SK-N-SH (cell line): ENCODE measurements around the gene ZFP92. TPM values are rescaled to one million over a fixed set of nuclear protein-coding genes. Genes with fewer than 3 reads are reported as not detected.
"Not testable (repeated sequence)": the region's sequence is repeated elsewhere in the genome, so short reads cannot be mapped to it uniquely, and the experiment has no call there.

Experiments used
- CTCF ChIA-PET: fragments of 300-600, 350-600 bp; formaldehyde crosslinking; extraction: SDS; loops from one replicate; lab custom pipeline; 2021; lab: Yijun Ruan, JAX
- POLR2A ChIA-PET: fragments of 350-600 bp; sonication (Branson Sonifier 250); formaldehyde crosslinking; extraction: SDS; loops from one replicate; lab custom pipeline; 2020; ENCODE audit warnings: antibody characterized with exemption, inconsistent platforms; lab: Yijun Ruan, JAX
- DNase-seq: peaks from one replicate; pipeline ENCODE4 v3.0.0; 2012
- H2AFZ ChIP-seq: fragments of 200-600 bp; sonication (generic); 2 replicates; pipeline ENCODE4 v1.8.1; 2016; ENCODE audit warnings: antibody characterized with exemption, mild to moderate bottlenecking, low read depth
- H3F3A ChIP-seq: fragments of 200-600 bp; sonication (generic); replicated peaks from 2 replicates; pipeline ENCODE3; 2016; ENCODE audit warnings: antibody characterized with exemption, mild to moderate bottlenecking; ENCODE audit not compliant: insufficient read depth
- H3K27ac ChIP-seq, 2 experiments: fragments of 200-500 bp in 1 of 2; fragments of 200-600 bp in 1 of 2; sonication (Bioruptor generic) in 1 of 2; sonication (generic), shearing (Covaris generic) in 1 of 2; 2 replicates each; pipeline versions ENCODE4 v1.5.1 to v1.6.1; 2014 to 2016; ENCODE audit warnings: low read depth in 2 of 2, inconsistent platforms in 1 of 2, low read length in 1 of 2, mild to moderate bottlenecking in 1 of 2, mixed read lengths in 1 of 2
- H3K27me3 ChIP-seq: fragments of 200-600 bp; sonication (generic), shearing (Covaris generic); 2 replicates; pipeline ENCODE4 v1.6.1; 2016; ENCODE audit warnings: mixed run types; ENCODE audit not compliant: insufficient read depth
- H3K36me3 ChIP-seq, 2 experiments: fragments of 200-500 bp in 1 of 2; fragments of 200-600 bp in 1 of 2; sonication (Bioruptor generic) in 1 of 2; sonication (generic) in 1 of 2; replicated peaks in 1 of 2; 2 replicates each; pipeline versions ENCODE3 to v1.5.1; 2014 to 2016; ENCODE audit warnings: low read length in 1 of 2, mild to moderate bottlenecking in 1 of 2; ENCODE audit not compliant: insufficient read depth in 2 of 2, control insufficient read depth in 1 of 2
- H3K4me1 ChIP-seq, 2 experiments: fragments of 200-500 bp in 1 of 2; fragments of 200-600 bp in 1 of 2; sonication (Bioruptor generic) in 1 of 2; sonication (generic), shearing (Covaris generic) in 1 of 2; 2 replicates each; pipeline versions ENCODE4 v1.5.1 to v1.6.1; 2014 to 2016; ENCODE audit warnings: low read depth in 1 of 2, low read length in 1 of 2, mixed run types in 1 of 2; ENCODE audit not compliant: insufficient read depth in 2 of 2, control insufficient read depth in 1 of 2
- H3K4me2 ChIP-seq: fragments of 200-600 bp; sonication (generic), shearing (Covaris generic); 2 replicates; pipeline ENCODE4 v1.6.1; 2017; ENCODE audit warnings: mixed run types
- H3K4me3 ChIP-seq, 2 experiments: fragments of 200-500 bp in 1 of 2; fragments of 200-600 bp in 1 of 2; sonication (Bioruptor generic) in 1 of 2; sonication (generic), shearing (Covaris generic) in 1 of 2; 2 replicates each; pipeline versions ENCODE4 v1.5.1 to v1.8.1; 2014 to 2016; ENCODE audit warnings: low read depth in 2 of 2, inconsistent platforms in 1 of 2, low read length in 1 of 2, mild to moderate bottlenecking in 1 of 2, mixed read lengths in 1 of 2, moderate library complexity in 1 of 2
- H3K79me2 ChIP-seq: fragments of 200-600 bp; sonication (generic); 2 replicates; pipeline ENCODE4 v1.8.1; 2017; ENCODE audit warnings: mild to moderate bottlenecking; ENCODE audit not compliant: insufficient read depth
- H3K9ac ChIP-seq: fragments of 200-600 bp; sonication (generic); 2 replicates; pipeline ENCODE4 v1.6.1; 2017; ENCODE audit warnings: mixed run types
- H3K9me2 ChIP-seq: fragments of 200-600 bp; sonication (generic); 2 replicates; pipeline ENCODE4 v1.6.1; 2017; ENCODE audit warnings: mixed run types
- H3K9me3 ChIP-seq: fragments of 200-600 bp; sonication (generic); 2 replicates; pipeline ENCODE4 v1.6.1; 2017; ENCODE audit warnings: mixed run types, mild to moderate bottlenecking, moderate library complexity
- H4K20me1 ChIP-seq: fragments of 200-600 bp; sonication (generic); 2 replicates; pipeline ENCODE4 v1.6.1; 2017; ENCODE audit warnings: mild to moderate bottlenecking, mixed run types; ENCODE audit not compliant: insufficient read depth
- CHD2 ChIP-seq: fragments of 150-350 bp; IDR thresholded peaks from 2 replicates; pipeline ENCODE4 v1.6.1; 2018; ENCODE audit warnings: low read length; ENCODE audit not compliant: partially characterized antibody
- ELF1 ChIP-seq: IDR thresholded peaks from 2 replicates; pipeline ENCODE4 v1.4.0; 2012
- EP300 ChIP-seq, 2 experiments: IDR thresholded peaks; 2 replicates each; pipeline versions ENCODE4 v1.4.0 to v1.6.1; 2012; ENCODE audit warnings: borderline replicate concordance in 1 of 2, low read depth in 1 of 2, low read length in 1 of 2
- EZH2phosphoT487 ChIP-seq: fragments of 200-600 bp; sonication (generic); IDR thresholded peaks from 2 replicates; pipeline ENCODE4 v1.6.1; 2017; ENCODE audit warnings: low read depth, mixed run types, mild to moderate bottlenecking, antibody characterized with exemption, moderate library complexity, borderline replicate concordance
- FOSL2 ChIP-seq: IDR thresholded peaks from 2 replicates; pipeline ENCODE4 v1.4.0; 2012; ENCODE audit warnings: low read depth, mild to moderate bottlenecking, moderate library complexity, borderline replicate concordance
- FOXJ3 ChIP-seq: sonication (generic); formaldehyde crosslinking; IDR thresholded peaks from 2 replicates; pipeline ENCODE4 v1.5.1; 2020; ENCODE audit warnings: mild to moderate bottlenecking, missing genetic modification reagents
- GATA2 ChIP-seq: sonication (generic); formaldehyde crosslinking; IDR thresholded peaks from 2 replicates; pipeline ENCODE4 v1.5.0; 2020; ENCODE audit warnings: mild to moderate bottlenecking, missing genetic modification reagents
- MEF2A ChIP-seq: IDR thresholded peaks from 2 replicates; pipeline ENCODE4 v1.4.0; 2012; ENCODE audit warnings: low read depth, borderline replicate concordance
- NRF1 ChIP-seq: IDR thresholded peaks from 2 replicates; pipeline ENCODE4 v1.6.1; 2012; ENCODE audit warnings: low read depth, mild to moderate bottlenecking, low read length
- RCOR1 ChIP-seq: fragments of 150-350 bp; IDR thresholded peaks from 2 replicates; pipeline ENCODE4 v1.6.1; 2017; ENCODE audit warnings: antibody characterized with exemption, low read length
- RFX5 ChIP-seq: IDR thresholded peaks from 2 replicates; pipeline ENCODE4 v1.6.1; 2012; ENCODE audit warnings: mild to moderate bottlenecking, improper control_type of control experiment, low read length
- SIN3A ChIP-seq: IDR thresholded peaks from 2 replicates; pipeline ENCODE4 v1.6.1; 2012; ENCODE audit warnings: low read depth, mild to moderate bottlenecking, low read length, moderate library complexity, borderline replicate concordance
- SMC3 ChIP-seq: IDR thresholded peaks from 2 replicates; pipeline ENCODE4 v1.6.1; 2012; ENCODE audit warnings: low read depth, low read length, improper control_type of control experiment
- YY1 ChIP-seq: IDR thresholded peaks from 2 replicates; pipeline ENCODE4 v1.4.0; 2012; ENCODE audit warnings: low read depth, mild to moderate bottlenecking
- WGBS: methylation state at CpG from one replicate; pipeline ENCODE4 v1.1.6; 2017; ENCODE audit warnings: low lambda C conversion rate; 5-methylcytosine and 5-hydroxymethylcytosine counted together
- polyA plus RNA-seq, 3 experiments: library from polyadenylated mRNA; depleted of rRNA; stranded (reverse); fragments of >200 nt; gene quantifications; 2 replicates each; pipeline ENCODE4 v1.2.3, GENCODE V29; 2012
- TF ChIP-seq, protein P1 (sequence below): fragments of 200-600 bp; sonication (generic); IDR thresholded peaks from 2 replicates; pipeline ENCODE4 v1.6.1; 2017; ENCODE audit warnings: antibody characterized with exemption, mild to moderate bottlenecking, moderate library complexity
- TF ChIP-seq, protein P2 (sequence below): IDR thresholded peaks from 2 replicates; pipeline ENCODE4; 2012
- TF ChIP-seq, protein P3 (sequence below): IDR thresholded peaks from 2 replicates; pipeline ENCODE4 v1.4.0; 2012; ENCODE audit warnings: low read depth, borderline replicate concordance
- TF ChIP-seq, protein P4 (sequence below): IDR thresholded peaks from 2 replicates; pipeline ENCODE4 v1.6.1; 2012; ENCODE audit warnings: mild to moderate bottlenecking, low read depth, low read length, moderate library complexity
- TF ChIP-seq, protein P5 (sequence below): IDR thresholded peaks from 2 replicates; pipeline ENCODE4 v1.4.0; 2012; ENCODE audit warnings: low read depth, borderline replicate concordance

The ZFP92 gene
- polyA plus RNA-seq, 1 of the 3 experiments (the other 2 are of a cell fraction) = 0.28 TPM

DNA sequence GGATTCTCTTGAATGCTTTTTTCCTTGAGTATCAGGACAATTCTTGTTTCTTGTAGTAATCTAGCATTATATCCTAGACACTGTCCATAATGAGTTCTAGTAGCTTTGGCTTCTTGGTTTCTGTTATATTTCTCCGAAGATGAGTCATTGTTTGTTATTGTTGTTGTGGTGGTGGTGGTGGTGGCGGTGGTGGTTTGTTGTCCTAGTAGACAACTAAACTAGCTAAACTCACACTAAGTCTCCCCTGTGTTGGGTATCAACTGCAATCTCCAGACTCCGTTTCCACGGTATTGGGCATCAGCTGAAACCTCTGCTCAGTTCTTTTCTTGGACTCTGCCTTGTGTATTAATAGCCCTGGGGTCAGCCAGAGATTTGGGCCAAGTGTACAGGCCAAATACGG, 6.9 kb upstream of the ZFP92 start:
- H2AFZ ChIP-seq, H3F3A ChIP-seq, H3K4me2 ChIP-seq, H3K9ac ChIP-seq, H3K9me2 ChIP-seq, DNase-seq, H3K27ac ChIP-seq, CTCF ChIA-PET, H3K4me3 ChIP-seq, H3K4me1 ChIP-seq, H3K9me3 ChIP-seq, POLR2A ChIA-PET, H3K36me3 ChIP-seq, H3K79me2 ChIP-seq, H4K20me1 ChIP-seq: not testable (repeated sequence)
- 14% methylated on average over 5 of the region's 5 CpGs for WGBS
- H3K27me3 ChIP-seq = peaks cover 43% of the 10 kb centered on the region

DNA sequence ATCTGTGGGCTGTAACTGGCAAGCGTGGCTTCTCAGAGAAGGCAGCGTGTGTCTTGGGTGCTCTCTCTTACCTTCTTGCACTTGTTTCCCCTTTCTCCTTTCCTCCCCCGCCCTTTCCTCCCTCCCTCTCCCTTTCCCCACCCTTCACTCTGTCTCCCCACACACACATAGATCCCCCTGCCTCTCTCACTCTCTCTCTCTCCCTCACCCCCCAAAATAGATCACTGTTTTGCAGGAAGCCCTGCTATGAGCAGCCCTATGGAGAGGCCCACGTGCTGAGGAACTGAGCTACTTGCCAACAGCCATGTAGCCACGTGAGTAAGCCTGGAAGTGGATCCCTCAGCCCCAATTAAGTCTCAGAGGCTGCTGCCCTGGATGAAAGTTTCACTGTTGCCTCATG, 5.8 kb upstream of the ZFP92 start:
- Histone ChIP-seq H3K9ac (no peak overlapping the region), H3K79me2 (no peaks in the 10 kb centered on the region), H3K4me3 (no peak overlapping the region), H3K27ac (no peak overlapping the region), H3K9me3 (no peaks in the 10 kb centered on the region), H2AFZ (no peak overlapping the region), H3K9me2 (no peaks in the 10 kb centered on the region), H3F3A (peaks cover 2% of the 10 kb centered on the region), H3K4me2 (no peak overlapping the region), H3K36me3 (no peaks in the 10 kb centered on the region), H3K4me1 (no peaks in the 10 kb centered on the region), H4K20me1 (no peaks in the 10 kb centered on the region), H3K27me3 (peaks cover 46% of the 10 kb centered on the region)
- ChIA-PET CTCF (interaction anchor here (1.4 kb wide), 1 partner anchor 14 kb away, joined by 4 read pairs; no protein-coding TSS in a partner anchor), POLR2A (no interaction called here)
- DNase-seq = no peak
- WGBS = 7% methylated on average over 5 of the region's 5 CpGs
- TF ChIP-seq EP300 (IDR thresholded peaks at IDR 0.05; ENCODE audit: borderline replicate concordance in 1 of 2, low read depth in 1 of 2, low read length in 1 of 2) = no peak
- no peak for TF ChIP-seq SIN3A
- no peak for TF ChIP-seq GATA2
- TF ChIP-seq ELF1 = no peak
- TF ChIP-seq, protein P1, sequence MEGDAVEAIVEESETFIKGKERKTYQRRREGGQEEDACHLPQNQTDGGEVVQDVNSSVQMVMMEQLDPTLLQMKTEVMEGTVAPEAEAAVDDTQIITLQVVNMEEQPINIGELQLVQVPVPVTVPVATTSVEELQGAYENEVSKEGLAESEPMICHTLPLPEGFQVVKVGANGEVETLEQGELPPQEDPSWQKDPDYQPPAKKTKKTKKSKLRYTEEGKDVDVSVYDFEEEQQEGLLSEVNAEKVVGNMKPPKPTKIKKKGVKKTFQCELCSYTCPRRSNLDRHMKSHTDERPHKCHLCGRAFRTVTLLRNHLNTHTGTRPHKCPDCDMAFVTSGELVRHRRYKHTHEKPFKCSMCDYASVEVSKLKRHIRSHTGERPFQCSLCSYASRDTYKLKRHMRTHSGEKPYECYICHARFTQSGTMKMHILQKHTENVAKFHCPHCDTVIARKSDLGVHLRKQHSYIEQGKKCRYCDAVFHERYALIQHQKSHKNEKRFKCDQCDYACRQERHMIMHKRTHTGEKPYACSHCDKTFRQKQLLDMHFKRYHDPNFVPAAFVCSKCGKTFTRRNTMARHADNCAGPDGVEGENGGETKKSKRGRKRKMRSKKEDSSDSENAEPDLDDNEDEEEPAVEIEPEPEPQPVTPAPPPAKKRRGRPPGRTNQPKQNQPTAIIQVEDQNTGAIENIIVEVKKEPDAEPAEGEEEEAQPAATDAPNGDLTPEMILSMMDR = no peak
- TF ChIP-seq FOXJ3 = no peak
- TF ChIP-seq EZH2phosphoT487 = no peak
- TF ChIP-seq, protein P2, sequence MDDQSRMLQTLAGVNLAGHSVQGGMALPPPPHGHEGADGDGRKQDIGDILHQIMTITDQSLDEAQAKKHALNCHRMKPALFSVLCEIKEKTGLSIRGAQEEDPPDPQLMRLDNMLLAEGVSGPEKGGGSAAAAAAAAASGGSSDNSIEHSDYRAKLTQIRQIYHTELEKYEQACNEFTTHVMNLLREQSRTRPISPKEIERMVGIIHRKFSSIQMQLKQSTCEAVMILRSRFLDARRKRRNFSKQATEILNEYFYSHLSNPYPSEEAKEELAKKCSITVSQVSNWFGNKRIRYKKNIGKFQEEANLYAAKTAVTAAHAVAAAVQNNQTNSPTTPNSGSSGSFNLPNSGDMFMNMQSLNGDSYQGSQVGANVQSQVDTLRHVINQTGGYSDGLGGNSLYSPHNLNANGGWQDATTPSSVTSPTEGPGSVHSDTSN = no peak
- TF ChIP-seq, protein P3, sequence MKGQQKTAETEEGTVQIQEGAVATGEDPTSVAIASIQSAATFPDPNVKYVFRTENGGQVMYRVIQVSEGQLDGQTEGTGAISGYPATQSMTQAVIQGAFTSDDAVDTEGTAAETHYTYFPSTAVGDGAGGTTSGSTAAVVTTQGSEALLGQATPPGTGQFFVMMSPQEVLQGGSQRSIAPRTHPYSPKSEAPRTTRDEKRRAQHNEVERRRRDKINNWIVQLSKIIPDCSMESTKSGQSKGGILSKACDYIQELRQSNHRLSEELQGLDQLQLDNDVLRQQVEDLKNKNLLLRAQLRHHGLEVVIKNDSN = no peak
- no peak for TF ChIP-seq CHD2
- TF ChIP-seq YY1 = no peak
- TF ChIP-seq, protein P4, sequence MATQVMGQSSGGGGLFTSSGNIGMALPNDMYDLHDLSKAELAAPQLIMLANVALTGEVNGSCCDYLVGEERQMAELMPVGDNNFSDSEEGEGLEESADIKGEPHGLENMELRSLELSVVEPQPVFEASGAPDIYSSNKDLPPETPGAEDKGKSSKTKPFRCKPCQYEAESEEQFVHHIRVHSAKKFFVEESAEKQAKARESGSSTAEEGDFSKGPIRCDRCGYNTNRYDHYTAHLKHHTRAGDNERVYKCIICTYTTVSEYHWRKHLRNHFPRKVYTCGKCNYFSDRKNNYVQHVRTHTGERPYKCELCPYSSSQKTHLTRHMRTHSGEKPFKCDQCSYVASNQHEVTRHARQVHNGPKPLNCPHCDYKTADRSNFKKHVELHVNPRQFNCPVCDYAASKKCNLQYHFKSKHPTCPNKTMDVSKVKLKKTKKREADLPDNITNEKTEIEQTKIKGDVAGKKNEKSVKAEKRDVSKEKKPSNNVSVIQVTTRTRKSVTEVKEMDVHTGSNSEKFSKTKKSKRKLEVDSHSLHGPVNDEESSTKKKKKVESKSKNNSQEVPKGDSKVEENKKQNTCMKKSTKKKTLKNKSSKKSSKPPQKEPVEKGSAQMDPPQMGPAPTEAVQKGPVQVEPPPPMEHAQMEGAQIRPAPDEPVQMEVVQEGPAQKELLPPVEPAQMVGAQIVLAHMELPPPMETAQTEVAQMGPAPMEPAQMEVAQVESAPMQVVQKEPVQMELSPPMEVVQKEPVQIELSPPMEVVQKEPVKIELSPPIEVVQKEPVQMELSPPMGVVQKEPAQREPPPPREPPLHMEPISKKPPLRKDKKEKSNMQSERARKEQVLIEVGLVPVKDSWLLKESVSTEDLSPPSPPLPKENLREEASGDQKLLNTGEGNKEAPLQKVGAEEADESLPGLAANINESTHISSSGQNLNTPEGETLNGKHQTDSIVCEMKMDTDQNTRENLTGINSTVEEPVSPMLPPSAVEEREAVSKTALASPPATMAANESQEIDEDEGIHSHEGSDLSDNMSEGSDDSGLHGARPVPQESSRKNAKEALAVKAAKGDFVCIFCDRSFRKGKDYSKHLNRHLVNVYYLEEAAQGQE = no peak
- TF ChIP-seq RCOR1 = no peak
- no peak for TF ChIP-seq FOSL2
- TF ChIP-seq SMC3 = no peak
- no peak for TF ChIP-seq RFX5
- TF ChIP-seq, protein P5, sequence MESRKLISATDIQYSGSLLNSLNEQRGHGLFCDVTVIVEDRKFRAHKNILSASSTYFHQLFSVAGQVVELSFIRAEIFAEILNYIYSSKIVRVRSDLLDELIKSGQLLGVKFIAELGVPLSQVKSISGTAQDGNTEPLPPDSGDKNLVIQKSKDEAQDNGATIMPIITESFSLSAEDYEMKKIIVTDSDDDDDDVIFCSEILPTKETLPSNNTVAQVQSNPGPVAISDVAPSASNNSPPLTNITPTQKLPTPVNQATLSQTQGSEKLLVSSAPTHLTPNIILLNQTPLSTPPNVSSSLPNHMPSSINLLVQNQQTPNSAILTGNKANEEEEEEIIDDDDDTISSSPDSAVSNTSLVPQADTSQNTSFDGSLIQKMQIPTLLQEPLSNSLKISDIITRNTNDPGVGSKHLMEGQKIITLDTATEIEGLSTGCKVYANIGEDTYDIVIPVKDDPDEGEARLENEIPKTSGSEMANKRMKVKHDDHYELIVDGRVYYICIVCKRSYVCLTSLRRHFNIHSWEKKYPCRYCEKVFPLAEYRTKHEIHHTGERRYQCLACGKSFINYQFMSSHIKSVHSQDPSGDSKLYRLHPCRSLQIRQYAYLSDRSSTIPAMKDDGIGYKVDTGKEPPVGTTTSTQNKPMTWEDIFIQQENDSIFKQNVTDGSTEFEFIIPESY = no peak
- TF ChIP-seq MEF2A = no peak
- TF ChIP-seq NRF1 = no peak
